Uterus (tissue), 4 donors: ENCODE data around the gene WDR46. TPM values are rescaled to one million over a fixed set of nuclear protein-coding genes. Genes with fewer than 3 reads are reported as not detected.
"Not testable (repeated sequence)": the region's sequence is repeated elsewhere in the genome, so short reads cannot be mapped to it uniquely, and the experiment has no call there.

ENCODE experiments used
- DNase-seq, 2 donors: peaks; one replicate each; pipeline ENCODE4 v3.0.0-alpha.2; 2019 to 2020
- H3K27ac ChIP-seq, 2 donors: fragments of 200-600 bp; sonication (generic); 1 replicate in 1 of 2; 2 replicates in 1 of 2; pipeline ENCODE4 v1.5.1; 2016 to 2018
- H3K27me3 ChIP-seq, 2 donors: fragments of 200-600 bp; sonication (generic); one replicate each; pipeline ENCODE4 v1.5.1; 2018 to 2019; ENCODE audit warnings: control low read depth in 1 of 2
- H3K36me3 ChIP-seq, 2 donors: fragments of 200-600 bp; sonication (generic); one replicate each; pipeline ENCODE4 v1.5.1; 2019; ENCODE audit warnings: control low read depth in 1 of 2
- H3K4me1 ChIP-seq, 2 donors: fragments of 200-600 bp; sonication (generic); one replicate each; pipeline ENCODE4 v1.5.1; 2018 to 2019; ENCODE audit warnings: control low read depth in 1 of 2
- H3K4me3 ChIP-seq, 2 donors: fragments of 200-600 bp; sonication (generic); 1 replicate in 1 of 2; 2 replicates in 1 of 2; pipeline ENCODE4 v1.5.1; 2018 to 2019; ENCODE audit warnings: mild to moderate bottlenecking in 1 of 2
- H3K9me3 ChIP-seq, 2 donors: fragments of 200-600 bp; sonication (generic); one replicate each; pipeline ENCODE4 v1.5.1; 2019; ENCODE audit warnings: control low read depth in 1 of 2
- CTCF ChIP-seq, 4 experiments: fragments of 200-600 bp in 2 of 4; fragments of 450-650 bp in 2 of 4; sonication (generic) in 2 of 4; IDR thresholded peaks; one replicate each; pipeline ENCODE4 v1.5.1; 2016 to 2019; ENCODE audit warnings: antibody characterized with exemption in 4 of 4, mild to moderate bottlenecking in 2 of 4, moderate library complexity in 1 of 4
- POLR2A ChIP-seq, 2 donors: fragments of 450-650 bp; IDR thresholded peaks; one replicate each; pipeline ENCODE4 v1.6.1; 2016; ENCODE audit warnings: antibody characterized with exemption in 2 of 2, mild to moderate bottlenecking in 1 of 2, moderate library complexity in 1 of 2
- intact Hi-C: fragments of 100-400 bp; cut with DNase I; formaldehyde crosslinking; loops from one replicate; pipeline ENCODE4 v1.15.1; 2023; ENCODE audit warnings: low total_unique reads
- total RNA-seq, 4 donors: library from RNA; depleted of rRNA in 3 of 4; stranded (reverse); fragments of >200 nt in 3 of 4; gene quantifications; one replicate each; pipeline versions ENCODE4 v1.1.0 to v1.2.4, GENCODE V29; 2014 to 2023
- donor health status: DM: yes; HTN: yes; CAD: no.

WDR46 gene
- total RNA-seq, 4 donors from 2014 or later, result 17.9 to 60.3 (median 31.7) TPM

GRCh38 chr6:33264015-33264414 lies 25.0 kb downstream of the WDR46 start:
- intact Hi-C loops, result no loop called here
- no peak overlapping the region for H3K27ac ChIP-seq
- no peaks in the 10 kb centered on the region for H3K27me3 ChIP-seq
- H3K4me3 ChIP-seq, result no peak overlapping the region
- H3K36me3 ChIP-seq, result no peaks in the 10 kb centered on the region
- no peaks in the 10 kb centered on the region for H3K4me1 ChIP-seq
- no peaks in the 10 kb centered on the region for H3K9me3 ChIP-seq
- TF ChIP-seq POLR2A (IDR thresholded peaks at IDR 0.05), result no peak
- TF ChIP-seq CTCF (IDR thresholded peaks at IDR 0.05), result no peak
- DNase-seq, result no peak

- H3K36me3 ChIP-seq, H3K4me1 ChIP-seq, H3K9me3 ChIP-seq, intact Hi-C loops, DNase-seq, H3K27ac ChIP-seq, H3K4me3 ChIP-seq, H3K27me3 ChIP-seq: not testable (repeated sequence)
Measured at GRCh38 chr6:33262490-33262889, 26.5 kb downstream of the WDR46 start.

- intact Hi-C loops, result no loop called here
- no peak overlapping the region for H3K27ac ChIP-seq
- DNase-seq, result no peak
- H3K9me3 ChIP-seq, result no peaks in the 10 kb centered on the region
- H3K4me1 ChIP-seq, result no peaks in the 10 kb centered on the region
- TF ChIP-seq CTCF (IDR thresholded peaks at IDR 0.05), result no peak
- no peak for TF ChIP-seq POLR2A (IDR thresholded peaks at IDR 0.05)
- no peaks in the 10 kb centered on the region for H3K27me3 ChIP-seq
- no peak overlapping the region for H3K4me3 ChIP-seq
- H3K36me3 ChIP-seq, result no peaks in the 10 kb centered on the region
Measured at GRCh38 chr6:33259032-33259431, 30.0 kb downstream of the WDR46 start.

DNA sequence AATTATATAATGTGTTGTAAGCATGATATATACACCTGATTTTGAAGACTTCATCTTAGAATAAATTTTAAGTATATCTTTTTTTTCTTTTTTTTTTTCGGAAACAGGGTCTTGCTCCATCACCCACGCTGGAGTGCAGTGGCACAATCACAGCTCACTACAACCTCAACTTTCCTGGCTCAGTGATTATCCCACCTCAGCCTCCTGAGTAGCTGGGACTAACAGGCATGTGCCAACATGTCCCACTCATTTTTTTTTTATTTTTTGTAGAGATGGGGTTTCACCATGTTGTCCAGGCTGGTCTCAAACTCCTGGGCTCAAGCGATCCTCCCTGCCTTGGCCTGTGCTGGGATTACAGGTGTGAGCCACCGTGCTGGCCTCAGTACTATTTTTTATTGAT lies 34.4 kb downstream of the WDR46 start:
- H3K27me3 ChIP-seq, result no peaks in the 10 kb centered on the region
- intact Hi-C loops, result no loop called here
- no peaks in the 10 kb centered on the region for H3K4me1 ChIP-seq
- DNase-seq, result no peak
- H3K9me3 ChIP-seq, result no peaks in the 10 kb centered on the region
- no peak for TF ChIP-seq POLR2A (IDR thresholded peaks at IDR 0.05)
- no peak for TF ChIP-seq CTCF (IDR thresholded peaks at IDR 0.05)
- no peak overlapping the region for H3K4me3 ChIP-seq
- no peaks in the 10 kb centered on the region for H3K36me3 ChIP-seq
- H3K27ac ChIP-seq, result no peak overlapping the region

- H3K9me3 ChIP-seq, result no peaks in the 10 kb centered on the region
- TF ChIP-seq POLR2A (IDR thresholded peaks at IDR 0.05) (no peak), CTCF (IDR thresholded peaks at IDR 0.05) (no peak)
- H3K27ac ChIP-seq, result no peak overlapping the region
- intact Hi-C loops, result no loop called here
- no peaks in the 10 kb centered on the region for H3K36me3 ChIP-seq
- H3K4me3 ChIP-seq, result no peak overlapping the region
- H3K4me1 ChIP-seq, result no peaks in the 10 kb centered on the region
- no peak for DNase-seq
- H3K27me3 ChIP-seq, result no peaks in the 10 kb centered on the region
Measured at GRCh38 chr6:33252759-33253158, 36.3 kb downstream of the WDR46 start.

DNA sequence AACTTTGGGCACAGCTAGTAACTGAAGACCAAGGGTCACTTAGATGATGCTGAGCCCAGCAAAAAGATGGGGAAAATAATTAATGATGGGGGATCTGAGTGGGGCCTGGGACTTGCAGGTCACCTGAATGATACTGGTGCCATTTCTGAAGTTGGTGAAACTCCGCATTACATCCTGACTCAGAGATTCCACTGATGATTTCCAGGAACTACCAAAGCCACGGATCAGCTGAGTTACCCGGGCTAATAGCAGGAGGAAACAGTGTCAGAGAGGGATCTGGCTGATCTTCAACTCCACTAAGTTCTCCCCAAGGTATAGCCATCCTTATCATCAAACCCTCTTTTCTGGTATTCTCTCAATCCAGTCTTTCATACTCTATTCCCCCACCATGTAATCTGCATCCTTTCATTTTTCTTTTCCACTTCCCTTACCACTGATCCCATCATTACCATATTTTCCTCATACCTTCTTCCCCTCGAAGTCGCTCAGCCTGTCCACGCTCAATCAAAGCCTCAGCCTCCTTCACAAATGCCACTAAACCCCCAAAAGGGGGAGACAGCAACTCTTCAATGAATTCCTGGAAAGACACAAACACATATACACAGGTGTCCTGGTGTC lies 37.5 kb downstream of the WDR46 start:
- intact Hi-C loops, result no loop called here
- no peaks in the 10 kb centered on the region for H3K9me3 ChIP-seq
- TF ChIP-seq CTCF (IDR thresholded peaks at IDR 0.05) (no peak), POLR2A (IDR thresholded peaks at IDR 0.05) (no peak)
- no peaks in the 10 kb centered on the region for H3K4me1 ChIP-seq
- H3K36me3 ChIP-seq, result no peaks in the 10 kb centered on the region
- no peak overlapping the region for H3K4me3 ChIP-seq
- DNase-seq, result no peak
- H3K27me3 ChIP-seq, result no peaks in the 10 kb centered on the region
- H3K27ac ChIP-seq, result no peak overlapping the region
